ENCODE data around the gene CMTM6.
"Not testable (repeated sequence)": the region's sequence is repeated elsewhere in the genome, so short reads cannot be mapped to it uniquely, and the experiment has no call there.

CMTM6 gene

DNA sequence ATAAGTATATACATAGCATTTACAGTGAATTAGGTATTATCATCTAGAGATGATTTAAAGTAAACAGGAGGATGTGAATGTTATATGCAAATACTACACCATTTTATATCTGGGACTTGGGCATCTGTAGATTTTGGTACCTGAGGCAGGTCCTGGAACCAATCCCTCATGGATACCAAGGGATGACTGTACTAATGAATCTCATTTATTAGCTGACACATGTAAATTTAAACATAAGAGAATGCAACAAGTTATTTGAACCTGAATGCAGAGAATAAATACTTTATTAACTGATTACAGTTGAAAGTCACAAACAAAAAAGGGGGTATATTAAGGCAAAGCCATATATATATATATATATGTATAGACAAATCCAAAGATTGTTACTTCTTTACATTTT is 23.1 kb upstream of the CMTM6 start:
- Histone ChIP-seq H3K9ac (ENCODE audit: low read depth in 1 of 2, low read length in 2 of 2) (no peak overlapping the region), H3K27ac (ENCODE audit: low read depth in 2 of 2, low read length in 2 of 2) (no peak overlapping the region), H3K4me3 (ENCODE audit: low read length in 2 of 2) (no peak overlapping the region), H3K9me3 (ENCODE audit: control insufficient read depth in 2 of 2, low read length in 2 of 2) (no peaks in the 10 kb centered on the region), H3K27me3 (ENCODE audit: control insufficient read depth in 2 of 2, insufficient read depth in 2 of 2, low read length in 2 of 2) (no peaks in the 10 kb centered on the region), H3K36me3 (ENCODE audit: control insufficient read depth in 2 of 2, insufficient read depth in 2 of 2, low read length in 2 of 2) (peaks cover 32 to 33% of the 10 kb centered on the region in 2 donors), H3K4me1 (ENCODE audit: control insufficient read depth in 2 of 2, insufficient read depth in 2 of 2, low read length in 2 of 2) (no peaks in the 10 kb centered on the region)

GRCh38 chr3:32522682-32523081 is 20.0 kb upstream of the CMTM6 start:
- no peak overlapping the region for H3K27ac ChIP-seq (ENCODE audit: low read depth in 2 of 2, low read length in 2 of 2)
- no peak overlapping the region for H3K4me3 ChIP-seq (ENCODE audit: low read length in 2 of 2)
- no peaks in the 10 kb centered on the region for H3K27me3 ChIP-seq (ENCODE audit: control insufficient read depth in 2 of 2, insufficient read depth in 2 of 2, low read length in 2 of 2)
- peaks cover 16 to 19% of the 10 kb centered on the region in 2 donors for H3K36me3 ChIP-seq (ENCODE audit: control insufficient read depth in 2 of 2, insufficient read depth in 2 of 2, low read length in 2 of 2)
- H3K9me3 ChIP-seq (ENCODE audit: control insufficient read depth in 2 of 2, low read length in 2 of 2), result no peaks in the 10 kb centered on the region
- no peaks in the 10 kb centered on the region for H3K4me1 ChIP-seq (ENCODE audit: control insufficient read depth in 2 of 2, insufficient read depth in 2 of 2, low read length in 2 of 2)
- H3K9ac ChIP-seq (ENCODE audit: low read depth in 1 of 2, low read length in 2 of 2), result no peak overlapping the region

DNA sequence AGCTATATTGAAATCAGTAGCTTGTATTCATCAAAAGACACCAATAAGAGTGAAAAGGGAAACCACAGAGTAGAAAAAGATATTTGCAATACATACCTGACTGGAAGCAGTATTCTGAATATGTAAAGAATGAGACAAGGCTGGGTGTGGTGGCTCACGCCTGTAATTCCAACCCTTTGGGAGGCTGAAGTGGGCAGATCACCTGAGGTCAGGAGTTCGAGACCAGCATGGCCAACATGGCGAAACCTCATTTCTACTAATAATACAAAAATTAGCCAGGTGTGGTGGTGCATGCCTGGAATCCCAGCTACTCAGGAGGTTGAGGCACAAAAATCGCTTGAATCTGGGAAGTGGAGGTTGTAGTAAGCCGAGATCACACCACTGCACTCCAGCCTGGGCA is 16.3 kb upstream of the CMTM6 start:
- H3K9me3 ChIP-seq (ENCODE audit: control insufficient read depth in 2 of 2, low read length in 2 of 2); H3K36me3 ChIP-seq (ENCODE audit: control insufficient read depth in 2 of 2, insufficient read depth in 2 of 2, low read length in 2 of 2); H3K27ac ChIP-seq (ENCODE audit: low read depth in 2 of 2, low read length in 2 of 2); H3K27me3 ChIP-seq (ENCODE audit: control insufficient read depth in 2 of 2, insufficient read depth in 2 of 2, low read length in 2 of 2); H3K4me1 ChIP-seq (ENCODE audit: control insufficient read depth in 2 of 2, insufficient read depth in 2 of 2, low read length in 2 of 2); H3K4me3 ChIP-seq (ENCODE audit: low read length in 2 of 2); H3K9ac ChIP-seq (ENCODE audit: low read depth in 1 of 2, low read length in 2 of 2): not testable (repeated sequence)

DNA sequence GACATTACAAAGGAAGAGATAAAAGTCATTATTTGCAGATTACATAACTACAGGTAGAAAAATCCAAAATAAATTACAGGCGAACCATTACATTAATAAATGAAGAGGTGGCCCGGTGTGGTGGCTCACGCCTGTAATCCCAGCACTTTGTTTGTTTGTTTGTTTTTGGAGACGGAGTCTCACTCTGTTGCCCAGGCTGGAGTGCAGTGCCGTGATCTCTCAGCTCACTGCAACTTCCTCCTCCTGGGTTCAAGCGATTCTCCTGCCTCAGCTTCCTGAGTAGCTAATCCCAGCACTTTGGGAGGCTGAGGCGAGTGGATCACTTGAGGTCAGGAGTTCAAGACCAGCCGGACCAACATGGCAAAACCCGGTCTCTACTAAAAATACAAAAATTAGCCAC is 14.1 kb upstream of the CMTM6 start:
- not testable (repeated sequence) for H3K9ac ChIP-seq (ENCODE audit: low read depth in 1 of 2, low read length in 2 of 2); H3K27me3 ChIP-seq (ENCODE audit: control insufficient read depth in 2 of 2, insufficient read depth in 2 of 2, low read length in 2 of 2); H3K36me3 ChIP-seq (ENCODE audit: control insufficient read depth in 2 of 2, insufficient read depth in 2 of 2, low read length in 2 of 2); H3K4me1 ChIP-seq (ENCODE audit: control insufficient read depth in 2 of 2, insufficient read depth in 2 of 2, low read length in 2 of 2); H3K9me3 ChIP-seq (ENCODE audit: control insufficient read depth in 2 of 2, low read length in 2 of 2); H3K27ac ChIP-seq (ENCODE audit: low read depth in 2 of 2, low read length in 2 of 2)
- H3K4me3 ChIP-seq (ENCODE audit: low read length in 2 of 2), result peak overlapping the region in 1 of 2 donors; percentile 20

- H3K9ac ChIP-seq (ENCODE audit: low read depth in 1 of 2, low read length in 2 of 2), result no peak overlapping the region
- H3K4me1 ChIP-seq (ENCODE audit: control insufficient read depth in 2 of 2, insufficient read depth in 2 of 2, low read length in 2 of 2), result peaks cover 0 to 4% of the 10 kb centered on the region in 2 donors
- no peak overlapping the region for H3K4me3 ChIP-seq (ENCODE audit: low read length in 2 of 2)
- no peak overlapping the region for H3K27ac ChIP-seq (ENCODE audit: low read depth in 2 of 2, low read length in 2 of 2)
- H3K36me3 ChIP-seq (ENCODE audit: control insufficient read depth in 2 of 2, insufficient read depth in 2 of 2, low read length in 2 of 2), result no peaks in the 10 kb centered on the region
- no peaks in the 10 kb centered on the region for H3K27me3 ChIP-seq (ENCODE audit: control insufficient read depth in 2 of 2, insufficient read depth in 2 of 2, low read length in 2 of 2)
- H3K9me3 ChIP-seq (ENCODE audit: control insufficient read depth in 2 of 2, low read length in 2 of 2), result no peaks in the 10 kb centered on the region
Measured at GRCh38 chr3:32511005-32511404, 8.4 kb upstream of the CMTM6 start.

- no peaks in the 10 kb centered on the region for H3K9me3 ChIP-seq (ENCODE audit: control insufficient read depth in 2 of 2, low read length in 2 of 2)
Measured at GRCh38 chr3:32510075-32510724, 7.5 kb upstream of the CMTM6 start.

GRCh38 chr3:32508711-32509110 is 6.1 kb upstream of the CMTM6 start:
- Histone ChIP-seq H3K36me3 (ENCODE audit: control insufficient read depth in 2 of 2, insufficient read depth in 2 of 2, low read length in 2 of 2) (no peaks in the 10 kb centered on the region), H3K27me3 (ENCODE audit: control insufficient read depth in 2 of 2, insufficient read depth in 2 of 2, low read length in 2 of 2) (no peaks in the 10 kb centered on the region), H3K4me3 (ENCODE audit: low read length in 2 of 2) (no peak overlapping the region), H3K9ac (ENCODE audit: low read depth in 1 of 2, low read length in 2 of 2) (no peak overlapping the region), H3K27ac (ENCODE audit: low read depth in 2 of 2, low read length in 2 of 2) (no peak overlapping the region), H3K4me1 (ENCODE audit: control insufficient read depth in 2 of 2, insufficient read depth in 2 of 2, low read length in 2 of 2) (peaks cover 0 to 4% of the 10 kb centered on the region in 2 donors), H3K9me3 (ENCODE audit: control insufficient read depth in 2 of 2, low read length in 2 of 2) (no peaks in the 10 kb centered on the region)

More at GRCh38 chr3:32510075-32510724, 7.5 kb upstream of the CMTM6 start:
- no peak overlapping the region for H3K4me3 ChIP-seq (ENCODE audit: low read length in 2 of 2)
- no peak overlapping the region for H3K27ac ChIP-seq (ENCODE audit: low read depth in 2 of 2, low read length in 2 of 2)
- H3K36me3 ChIP-seq (ENCODE audit: control insufficient read depth in 2 of 2, insufficient read depth in 2 of 2, low read length in 2 of 2), result no peaks in the 10 kb centered on the region
- H3K27me3 ChIP-seq (ENCODE audit: control insufficient read depth in 2 of 2, insufficient read depth in 2 of 2, low read length in 2 of 2), result no peaks in the 10 kb centered on the region
- H3K9ac ChIP-seq (ENCODE audit: low read depth in 1 of 2, low read length in 2 of 2), result no peak overlapping the region
- peaks cover 0 to 4% of the 10 kb centered on the region in 2 donors for H3K4me1 ChIP-seq (ENCODE audit: control insufficient read depth in 2 of 2, insufficient read depth in 2 of 2, low read length in 2 of 2)

DNA sequence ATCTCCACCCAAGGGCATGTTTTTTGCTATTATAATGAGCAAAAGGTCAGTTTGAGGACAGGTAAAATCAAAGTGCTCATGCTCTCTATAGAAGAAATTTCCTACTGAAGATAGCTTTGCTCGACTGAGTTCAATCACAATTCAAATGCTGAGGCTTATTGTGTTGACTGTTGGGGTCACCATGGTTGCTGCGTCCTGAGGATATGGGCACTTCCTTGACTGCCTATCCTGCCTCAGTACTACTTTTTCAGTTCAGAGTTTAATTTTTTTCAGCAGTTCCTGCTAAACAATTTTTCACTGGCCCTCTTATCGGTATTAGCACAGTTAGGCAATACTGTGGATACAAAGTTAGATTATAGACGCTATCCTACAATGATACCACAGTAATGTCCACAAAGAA is 3.8 kb upstream of the CMTM6 start:
- Histone ChIP-seq H3K36me3 (ENCODE audit: control insufficient read depth in 2 of 2, insufficient read depth in 2 of 2, low read length in 2 of 2) (no peaks in the 10 kb centered on the region), H3K27ac (ENCODE audit: low read depth in 2 of 2, low read length in 2 of 2) (no peak overlapping the region), H3K27me3 (ENCODE audit: control insufficient read depth in 2 of 2, insufficient read depth in 2 of 2, low read length in 2 of 2) (no peaks in the 10 kb centered on the region), H3K9me3 (ENCODE audit: control insufficient read depth in 2 of 2, low read length in 2 of 2) (no peaks in the 10 kb centered on the region), H3K4me3 (ENCODE audit: low read length in 2 of 2) (no peak overlapping the region), H3K4me1 (ENCODE audit: control insufficient read depth in 2 of 2, insufficient read depth in 2 of 2, low read length in 2 of 2) (peaks cover 0 to 6% of the 10 kb centered on the region in 2 donors), H3K9ac (ENCODE audit: low read depth in 1 of 2, low read length in 2 of 2) (no peak overlapping the region)

DNA sequence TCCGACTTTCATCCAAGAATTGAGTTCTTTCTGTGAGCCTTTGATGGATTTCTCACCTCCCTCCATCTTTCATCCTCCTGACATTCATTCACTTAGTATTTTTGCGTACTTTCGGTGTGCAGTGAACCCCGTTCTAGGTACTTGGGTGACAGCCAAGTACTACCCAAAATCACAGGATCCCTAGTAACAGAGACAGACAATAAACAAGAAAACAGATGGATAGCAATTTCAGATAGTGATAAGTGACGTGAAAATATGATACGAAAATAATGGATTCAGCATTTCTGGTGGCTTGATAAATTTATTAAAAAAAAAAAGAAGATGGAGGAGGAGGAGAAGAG is 264 bp upstream of the CMTM6 start:
- peak overlapping the region; percentile 85 to 96 for H3K27ac ChIP-seq (ENCODE audit: low read depth in 2 of 2, low read length in 2 of 2)
- H3K36me3 ChIP-seq (ENCODE audit: control insufficient read depth in 2 of 2, insufficient read depth in 2 of 2, low read length in 2 of 2), result no peaks in the 10 kb centered on the region
- H3K4me1 ChIP-seq (ENCODE audit: control insufficient read depth in 2 of 2, insufficient read depth in 2 of 2, low read length in 2 of 2), result peaks cover 3 to 6% of the 10 kb centered on the region in 2 donors
- peak overlapping the region; percentile 40 to 94 for H3K4me3 ChIP-seq (ENCODE audit: low read length in 2 of 2)
- no peaks in the 10 kb centered on the region for H3K9me3 ChIP-seq (ENCODE audit: control insufficient read depth in 2 of 2, low read length in 2 of 2)
- no peaks in the 10 kb centered on the region for H3K27me3 ChIP-seq (ENCODE audit: control insufficient read depth in 2 of 2, insufficient read depth in 2 of 2, low read length in 2 of 2)
- peak overlapping the region in 1 of 2 donors; percentile 13 for H3K9ac ChIP-seq (ENCODE audit: low read depth in 1 of 2, low read length in 2 of 2)

DNA sequence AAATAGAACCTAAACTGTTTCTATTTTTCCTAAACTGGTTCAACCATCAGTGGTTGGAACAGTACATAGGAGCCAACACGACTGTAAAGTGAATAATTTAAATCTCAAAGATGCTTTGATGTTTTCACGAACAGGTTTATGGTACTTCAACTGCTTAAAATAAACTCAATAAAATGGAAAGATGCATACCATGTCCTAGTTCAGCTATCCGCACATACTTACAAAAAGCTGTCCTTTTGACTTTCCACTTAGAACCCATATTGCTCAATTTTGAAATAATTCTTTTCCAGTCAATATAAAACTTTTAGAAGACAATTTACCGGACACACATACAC is 902 bp downstream of the CMTM6 start:
- Histone ChIP-seq H3K9me3 (ENCODE audit: control insufficient read depth in 2 of 2, low read length in 2 of 2) (no peaks in the 10 kb centered on the region), H3K4me1 (ENCODE audit: control insufficient read depth in 2 of 2, insufficient read depth in 2 of 2, low read length in 2 of 2) (peaks cover 4 to 6% of the 10 kb centered on the region in 2 donors), H3K36me3 (ENCODE audit: control insufficient read depth in 2 of 2, insufficient read depth in 2 of 2, low read length in 2 of 2) (no peaks in the 10 kb centered on the region), H3K27ac (ENCODE audit: low read depth in 2 of 2, low read length in 2 of 2) (peak overlapping the region; percentile 85 to 96), H3K4me3 (ENCODE audit: low read length in 2 of 2) (peak overlapping the region; percentile 85 to 94), H3K9ac (ENCODE audit: low read depth in 1 of 2, low read length in 2 of 2) (peak overlapping the region; percentile 77 to 88), H3K27me3 (ENCODE audit: control insufficient read depth in 2 of 2, insufficient read depth in 2 of 2, low read length in 2 of 2) (no peaks in the 10 kb centered on the region)
